Vagina (tissue), 2 donors: Measurements from ENCODE around the gene IGSF5. TPM values are rescaled to one million over a fixed set of nuclear protein-coding genes. Genes with fewer than 3 reads are reported as not detected.

Source experiments
- DNase-seq, 2 donors: peaks; one replicate each; pipeline ENCODE4 v3.0.0-alpha.2; 2017; ENCODE audit errors: extremely low spot score in 2 of 2
- H3K27ac ChIP-seq: fragments of 200-600 bp; sonication (generic); one replicate; pipeline ENCODE4 v1.5.1; 2019
- H3K27me3 ChIP-seq: fragments of 200-600 bp; sonication (generic); one replicate; pipeline ENCODE4 v1.5.1; 2019
- H3K36me3 ChIP-seq, 2 donors: fragments of 200-600 bp; sonication (generic); one replicate each; pipeline ENCODE4 v1.5.1; 2017 to 2019
- H3K4me1 ChIP-seq: fragments of 200-600 bp; sonication (generic); one replicate; pipeline ENCODE4 v1.5.1; 2019
- H3K4me3 ChIP-seq, 2 donors: fragments of 200-600 bp; sonication (generic); 1 replicate in 1 of 2; 2 replicates in 1 of 2; pipeline ENCODE4 v1.5.1; 2016 to 2019
- H3K9me3 ChIP-seq: fragments of 200-600 bp; sonication (generic); one replicate; pipeline ENCODE4 v1.5.1; 2019
- CTCF ChIP-seq, 3 experiments: fragments of 450-650 bp in 2 of 3; fragments of 200-600 bp in 1 of 3; sonication (generic) in 1 of 3; IDR thresholded peaks; one replicate each; pipeline ENCODE4 v1.5.1; 2017 to 2019; ENCODE audit warnings: antibody characterized with exemption in 3 of 3, mild to moderate bottlenecking in 2 of 3, moderate library complexity in 2 of 3
- POLR2A ChIP-seq, 2 donors: fragments of 450-650 bp; IDR thresholded peaks; one replicate each; pipeline ENCODE4 v1.6.1; 2017; ENCODE audit warnings: antibody characterized with exemption in 2 of 2, mild to moderate bottlenecking in 2 of 2, moderate library complexity in 2 of 2
- POLR2AphosphoS5 ChIP-seq, 2 donors: sonication (generic); formaldehyde crosslinking; IDR thresholded peaks; one replicate each; pipeline ENCODE4 v1.9.0; 2017; ENCODE audit warnings: antibody characterized with exemption in 2 of 2, mild to moderate bottlenecking in 2 of 2, low read depth in 1 of 2; ENCODE audit not compliant: insufficient read depth in 1 of 2
- intact Hi-C: fragments of 100-400 bp; cut with DNase I; formaldehyde crosslinking; loops from one replicate; pipeline ENCODE4 v1.15.1; 2023
- total RNA-seq: library from RNA; depleted of rRNA; stranded (reverse); fragments of >200 nt; gene quantifications from one replicate; pipeline ENCODE4 v1.2.3, GENCODE V29; 2016

IGSF5 gene
- total RNA-seq, 1 donor from 2014 or later = not detected

- Histone ChIP-seq H3K4me3 (no peak overlapping the region), H3K27me3 (no peaks in the 10 kb centered on the region), H3K27ac (no peak overlapping the region), H3K9me3 (no peaks in the 10 kb centered on the region), H3K36me3 (no peaks in the 10 kb centered on the region), H3K4me1 (no peaks in the 10 kb centered on the region)
- TF ChIP-seq POLR2AphosphoS5 (IDR thresholded peaks at IDR 0.05; ENCODE audit: insufficient read depth in 1 of 2, low read depth in 1 of 2) = no peak
- TF ChIP-seq POLR2A (IDR thresholded peaks at IDR 0.05) = no peak
- no peak for TF ChIP-seq CTCF (IDR thresholded peaks at IDR 0.05)
- intact Hi-C loops = no loop called here
- DNase-seq = no peak
Measured at GRCh38 chr21:39800311-39800710, 55.3 kb downstream of the IGSF5 start.

- H3K36me3 ChIP-seq = no peaks in the 10 kb centered on the region
- TF ChIP-seq POLR2AphosphoS5 (IDR thresholded peaks at IDR 0.05; ENCODE audit: insufficient read depth in 1 of 2, low read depth in 1 of 2) (no peak), POLR2A (IDR thresholded peaks at IDR 0.05) (no peak), CTCF (IDR thresholded peaks at IDR 0.05) (no peak)
- intact Hi-C loops = no loop called here
- H3K27ac ChIP-seq = no peak overlapping the region
- H3K4me3 ChIP-seq = no peak overlapping the region
- no peak for DNase-seq
- no peaks in the 10 kb centered on the region for H3K4me1 ChIP-seq
- H3K27me3 ChIP-seq = no peaks in the 10 kb centered on the region
- H3K9me3 ChIP-seq = no peaks in the 10 kb centered on the region
Measured at GRCh38 chr21:39802217-39802616, 57.2 kb downstream of the IGSF5 start.

DNA sequence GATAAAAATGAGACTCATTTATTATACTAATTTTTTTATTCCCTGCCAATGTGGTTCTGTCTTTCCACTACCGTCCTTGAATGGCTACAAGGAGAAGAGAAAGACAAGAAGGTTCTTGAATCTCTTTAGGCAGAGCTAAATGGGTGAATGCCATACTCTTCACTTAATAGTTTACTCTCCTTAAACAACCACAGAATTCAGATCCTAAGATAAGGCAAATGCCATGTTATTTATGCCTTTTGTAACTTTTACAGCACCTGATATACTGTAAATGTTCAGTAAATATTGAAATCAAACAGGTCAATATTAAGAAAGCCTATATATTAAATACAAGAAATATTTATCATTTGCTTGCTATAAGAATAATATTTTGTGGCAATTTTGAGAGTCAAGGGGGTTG is 58.4 kb downstream of the IGSF5 start:
- Histone ChIP-seq H3K4me1 (no peaks in the 10 kb centered on the region), H3K36me3 (no peaks in the 10 kb centered on the region), H3K9me3 (no peaks in the 10 kb centered on the region), H3K27ac (no peak overlapping the region), H3K27me3 (no peaks in the 10 kb centered on the region), H3K4me3 (no peak overlapping the region)
- DNase-seq = no peak
- TF ChIP-seq POLR2AphosphoS5 (IDR thresholded peaks at IDR 0.05; ENCODE audit: insufficient read depth in 1 of 2, low read depth in 1 of 2) = no peak
- no peak for TF ChIP-seq CTCF (IDR thresholded peaks at IDR 0.05)
- TF ChIP-seq POLR2A (IDR thresholded peaks at IDR 0.05) = no peak
- intact Hi-C loops = no loop called here

DNA sequence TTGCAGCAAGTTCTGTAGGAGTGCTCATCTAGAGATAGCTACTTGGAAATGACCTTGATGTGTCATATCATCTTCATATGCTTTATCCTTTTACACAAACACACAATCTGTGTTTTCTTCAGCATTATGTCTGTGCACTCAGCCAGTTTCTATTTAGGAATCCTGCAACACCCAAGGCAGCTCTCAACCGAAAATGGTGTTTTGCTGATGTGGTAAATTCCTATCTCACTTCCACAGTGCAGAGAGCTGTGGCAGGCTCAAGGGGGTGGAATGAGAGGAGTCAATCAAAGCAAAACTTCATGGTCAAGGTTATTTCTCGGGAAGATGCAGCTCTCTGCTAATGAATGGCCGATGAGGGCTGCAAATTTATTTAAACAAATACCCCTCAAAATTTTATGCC is 59.3 kb downstream of the IGSF5 start:
- H3K27ac ChIP-seq = no peak overlapping the region
- no peaks in the 10 kb centered on the region for H3K9me3 ChIP-seq
- H3K4me3 ChIP-seq = no peak overlapping the region
- H3K4me1 ChIP-seq = no peaks in the 10 kb centered on the region
- no peaks in the 10 kb centered on the region for H3K27me3 ChIP-seq
- DNase-seq = no peak
- intact Hi-C loops = no loop called here
- no peaks in the 10 kb centered on the region for H3K36me3 ChIP-seq
- no peak for TF ChIP-seq POLR2A (IDR thresholded peaks at IDR 0.05)
- TF ChIP-seq CTCF (IDR thresholded peaks at IDR 0.05) = no peak
- TF ChIP-seq POLR2AphosphoS5 (IDR thresholded peaks at IDR 0.05; ENCODE audit: insufficient read depth in 1 of 2, low read depth in 1 of 2) = no peak

DNA sequence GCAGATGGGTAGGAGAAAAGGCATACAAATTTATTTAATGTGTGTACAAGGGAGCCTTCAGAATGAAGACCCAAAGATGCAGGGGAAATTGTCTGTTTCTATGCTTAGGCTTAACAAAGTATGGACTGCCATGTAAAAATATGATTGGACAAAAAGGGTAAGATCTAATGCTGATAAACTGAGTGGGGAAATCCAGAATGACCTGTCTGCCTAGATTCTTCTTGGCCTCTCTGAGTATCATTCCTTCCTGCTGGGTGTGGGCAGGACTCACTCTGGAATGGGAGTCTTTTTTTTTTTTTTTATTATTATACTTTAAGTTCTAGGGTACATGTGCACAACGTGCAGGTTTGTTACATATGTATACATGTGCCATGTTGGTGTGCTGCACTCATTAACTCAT is 61.0 kb downstream of the IGSF5 start:
- H3K9me3 ChIP-seq = no peaks in the 10 kb centered on the region
- H3K4me1 ChIP-seq = no peaks in the 10 kb centered on the region
- H3K27me3 ChIP-seq = no peaks in the 10 kb centered on the region
- no peak for DNase-seq
- H3K36me3 ChIP-seq = no peaks in the 10 kb centered on the region
- H3K27ac ChIP-seq = no peak overlapping the region
- no peak overlapping the region for H3K4me3 ChIP-seq
- intact Hi-C loops = no loop called here
- TF ChIP-seq CTCF (IDR thresholded peaks at IDR 0.05) (no peak), POLR2AphosphoS5 (IDR thresholded peaks at IDR 0.05; ENCODE audit: insufficient read depth in 1 of 2, low read depth in 1 of 2) (no peak), POLR2A (IDR thresholded peaks at IDR 0.05) (no peak)
